VCaP (cell line): ENCODE data around the gene DLX3.

Experiments
- H3K27ac ChIP-seq: fragments of 450-650 bp; 2 replicates; pipeline ENCODE4 v1.5.1; 2017
- TF ChIP-seq, protein P1 (sequence below): fragments of 450-650 bp; conservative IDR thresholded peaks from 2 replicates; pipeline ENCODE4 v1.5.1; 2017; ENCODE audit warnings: mild to moderate bottlenecking, moderate library complexity

The DLX3 gene

DNA sequence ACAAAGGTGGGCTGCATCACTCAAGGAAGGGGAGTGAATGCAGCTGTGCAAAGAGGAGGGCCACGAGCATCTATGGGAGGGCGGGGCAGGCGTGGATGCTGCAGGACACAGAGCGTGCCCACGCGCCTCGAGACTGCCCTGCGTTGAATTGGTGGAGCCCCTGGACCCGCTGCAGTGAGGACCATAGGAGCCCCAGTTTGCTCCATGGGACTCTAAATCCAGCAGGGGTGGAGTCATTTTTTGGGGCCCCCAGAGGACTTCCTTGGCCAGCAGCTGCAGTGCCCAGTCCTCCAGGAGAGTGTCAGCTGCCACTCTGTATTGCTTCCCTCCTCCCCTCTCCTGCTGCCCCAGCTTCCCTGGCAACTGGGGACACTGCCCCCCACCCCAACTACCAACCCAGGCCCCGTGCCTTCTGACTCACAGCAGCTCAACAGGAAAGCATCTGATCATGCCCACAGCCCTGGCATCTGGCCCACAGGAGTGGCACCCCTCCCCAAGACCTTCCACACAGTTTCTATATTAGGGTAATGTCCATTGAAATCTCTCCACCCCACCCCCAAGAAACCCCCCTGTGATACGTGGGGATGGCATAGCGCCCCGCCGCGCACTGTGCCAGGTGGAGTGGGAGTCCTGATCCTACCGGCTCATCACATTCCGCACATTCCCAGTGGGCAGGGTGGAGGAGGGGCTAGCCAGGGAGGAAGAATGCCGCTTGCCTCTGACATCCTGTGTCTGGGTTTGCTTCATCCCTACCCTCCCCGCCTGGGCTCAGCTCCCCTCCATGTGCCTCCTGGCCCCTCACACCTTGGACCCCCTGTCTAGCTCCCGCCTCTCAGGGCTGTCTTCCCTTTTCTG, 33.1 kb upstream of the DLX3 start:
- TF ChIP-seq, protein P1, sequence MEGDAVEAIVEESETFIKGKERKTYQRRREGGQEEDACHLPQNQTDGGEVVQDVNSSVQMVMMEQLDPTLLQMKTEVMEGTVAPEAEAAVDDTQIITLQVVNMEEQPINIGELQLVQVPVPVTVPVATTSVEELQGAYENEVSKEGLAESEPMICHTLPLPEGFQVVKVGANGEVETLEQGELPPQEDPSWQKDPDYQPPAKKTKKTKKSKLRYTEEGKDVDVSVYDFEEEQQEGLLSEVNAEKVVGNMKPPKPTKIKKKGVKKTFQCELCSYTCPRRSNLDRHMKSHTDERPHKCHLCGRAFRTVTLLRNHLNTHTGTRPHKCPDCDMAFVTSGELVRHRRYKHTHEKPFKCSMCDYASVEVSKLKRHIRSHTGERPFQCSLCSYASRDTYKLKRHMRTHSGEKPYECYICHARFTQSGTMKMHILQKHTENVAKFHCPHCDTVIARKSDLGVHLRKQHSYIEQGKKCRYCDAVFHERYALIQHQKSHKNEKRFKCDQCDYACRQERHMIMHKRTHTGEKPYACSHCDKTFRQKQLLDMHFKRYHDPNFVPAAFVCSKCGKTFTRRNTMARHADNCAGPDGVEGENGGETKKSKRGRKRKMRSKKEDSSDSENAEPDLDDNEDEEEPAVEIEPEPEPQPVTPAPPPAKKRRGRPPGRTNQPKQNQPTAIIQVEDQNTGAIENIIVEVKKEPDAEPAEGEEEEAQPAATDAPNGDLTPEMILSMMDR: no peak
- H3K27ac ChIP-seq: no peak overlapping the region

DNA sequence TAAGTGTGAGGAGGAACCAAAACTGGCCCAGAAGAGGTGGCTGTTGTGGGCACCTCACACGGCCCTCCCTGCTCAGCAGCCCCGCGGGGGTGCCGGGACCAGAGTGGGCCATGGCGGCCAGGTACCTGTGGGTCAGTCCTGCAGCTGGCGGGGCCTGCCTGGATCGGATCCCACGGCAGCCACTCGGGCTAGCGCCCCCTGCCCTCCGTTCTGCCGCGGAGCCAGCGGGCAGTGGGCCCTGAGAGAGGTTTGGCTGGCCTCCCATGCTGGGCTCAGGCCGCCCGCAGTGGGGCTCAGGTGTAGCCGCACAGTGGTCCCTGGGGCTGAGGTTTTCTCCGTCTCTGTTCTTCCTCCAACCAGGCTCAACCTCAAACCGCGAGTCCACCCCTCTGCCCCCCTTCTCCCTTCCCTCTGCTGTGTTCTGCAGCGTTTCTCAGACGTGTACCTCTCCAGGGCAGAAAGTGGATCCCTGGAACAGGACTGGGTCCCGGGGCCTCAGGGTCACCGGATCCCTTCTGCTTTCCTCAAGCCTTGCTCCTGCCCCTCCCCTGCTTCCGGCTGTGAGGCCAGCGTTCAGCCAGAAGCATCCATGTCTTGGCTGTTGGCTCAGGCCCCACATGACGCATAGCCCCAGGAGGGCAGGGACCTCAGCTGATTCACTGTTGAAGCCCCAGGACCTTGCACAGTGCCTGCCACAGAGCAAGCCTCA, 32.3 kb upstream of the DLX3 start:
- TF ChIP-seq, protein P1: peak; percentile 69
- no peak overlapping the region; the same call in 1 of the 2 replicates for H3K27ac ChIP-seq

DNA sequence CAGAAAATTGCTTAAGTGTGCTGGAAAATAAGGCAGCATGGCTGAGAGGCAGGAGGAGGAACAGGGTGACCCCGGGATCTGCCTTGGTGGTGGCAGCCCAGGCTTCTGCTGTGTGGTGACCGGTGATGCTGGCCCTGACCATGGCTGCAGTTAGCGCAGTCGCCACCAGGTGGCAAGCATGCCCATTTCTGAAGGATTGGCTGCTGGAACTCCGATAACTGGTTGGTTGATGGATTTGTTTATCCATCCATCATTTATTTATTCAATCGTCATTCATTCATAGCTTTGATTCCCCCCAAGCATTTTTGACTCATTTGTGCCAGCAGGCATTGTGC, 31.8 kb upstream of the DLX3 start:
- H3K27ac ChIP-seq: no peak overlapping the region; the same call in 1 of the 2 replicates
- TF ChIP-seq, protein P1: peak; percentile 97

DNA sequence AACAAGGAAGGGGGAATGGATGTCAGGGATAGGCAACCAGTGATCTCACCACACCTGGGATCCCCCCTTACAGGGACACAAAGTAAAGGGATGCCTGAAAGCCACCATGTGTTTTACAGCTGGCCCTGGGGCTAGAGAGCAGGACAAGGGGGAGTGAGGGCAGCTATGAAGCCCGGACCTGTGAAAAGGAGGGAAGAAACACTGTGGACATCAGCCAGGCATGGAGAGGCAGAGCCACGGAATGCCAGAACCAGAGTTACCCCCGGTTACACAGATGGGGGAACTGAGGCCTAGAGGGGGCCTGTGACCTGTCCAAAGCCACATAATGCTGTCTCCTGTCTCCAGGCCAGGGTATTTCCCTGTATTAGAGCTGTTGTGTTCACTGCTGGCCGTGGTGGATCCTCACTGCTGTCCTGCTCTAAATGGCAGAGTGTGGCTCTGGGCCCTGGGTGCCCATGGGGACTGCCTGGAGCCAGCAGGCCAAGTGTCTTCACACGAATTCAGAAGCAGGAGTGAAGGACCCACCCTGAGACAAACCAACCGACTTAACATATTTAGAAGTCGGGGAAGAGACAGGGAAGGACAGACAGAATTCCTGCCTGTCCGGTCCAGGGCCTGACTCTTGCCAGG, 31.1 kb upstream of the DLX3 start:
- H3K27ac ChIP-seq: no peak overlapping the region; the same call in 1 of the 2 replicates
- TF ChIP-seq, protein P1: no peak

DNA sequence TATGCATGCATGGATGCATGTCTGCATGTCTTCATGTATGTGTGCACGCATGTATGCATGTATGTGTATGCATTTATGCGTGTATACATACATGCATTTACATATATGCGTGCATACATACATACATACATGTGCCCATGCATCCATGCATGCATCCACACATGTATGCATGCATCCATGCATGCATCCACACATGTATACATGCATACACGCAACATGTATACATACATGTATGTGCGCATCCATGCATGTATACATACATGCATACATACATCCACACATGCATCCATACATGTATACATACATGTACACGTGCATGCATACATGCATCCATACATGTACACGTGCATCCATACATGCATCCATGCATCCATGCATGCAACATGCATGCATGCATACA, 29.8 kb upstream of the DLX3 start:
- no peak overlapping the region for H3K27ac ChIP-seq
- TF ChIP-seq, protein P1: no peak

DNA sequence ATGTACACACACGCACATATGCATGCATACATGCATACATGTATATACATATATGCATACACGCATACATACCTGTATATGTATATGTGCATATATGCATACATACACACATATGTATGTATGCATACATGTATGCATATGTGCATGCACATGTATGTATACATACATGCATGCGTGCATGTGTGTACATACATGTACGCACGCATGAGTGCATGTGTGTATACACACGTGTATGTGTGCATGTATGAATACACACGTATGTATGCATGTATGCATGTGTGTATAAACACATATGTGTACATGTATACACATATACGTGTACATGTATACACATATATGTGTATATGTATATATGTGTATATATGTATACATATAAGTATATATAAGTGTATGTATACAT, 28.5 kb upstream of the DLX3 start:
- no peak overlapping the region for H3K27ac ChIP-seq
- TF ChIP-seq, protein P1: no peak

DNA sequence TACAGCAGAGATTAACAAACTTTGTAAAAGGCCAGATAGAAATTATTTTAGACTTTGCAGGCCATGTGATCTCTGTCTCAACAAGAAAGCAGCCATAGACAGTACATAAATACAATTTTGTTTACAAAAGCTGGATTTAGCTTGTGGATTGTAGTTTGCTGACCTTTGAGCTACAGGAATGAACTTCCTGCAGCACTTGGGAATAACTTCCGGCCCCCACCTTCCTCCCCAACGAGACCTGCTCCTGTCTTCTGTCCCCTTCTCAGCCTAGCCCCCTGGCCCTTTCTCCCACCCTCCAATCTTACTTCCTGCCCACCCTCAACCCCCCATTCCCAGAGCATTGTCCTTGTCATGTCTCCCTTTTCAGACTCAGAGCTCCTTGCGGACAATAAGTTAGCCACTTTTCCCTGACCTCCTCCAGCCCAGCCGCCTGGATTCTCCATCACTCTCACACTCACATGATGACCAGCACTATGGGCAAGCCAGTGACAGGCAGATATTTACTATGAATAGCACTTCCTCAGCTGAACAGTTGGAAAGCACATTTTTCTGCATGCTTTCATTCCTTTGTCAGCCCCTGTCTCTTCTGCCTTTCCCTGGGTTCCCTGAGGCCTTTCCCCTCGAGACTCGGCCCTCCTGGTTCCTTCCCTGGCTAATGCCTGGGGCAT, 27.6 kb upstream of the DLX3 start:
- TF ChIP-seq, protein P1: no peak
- H3K27ac ChIP-seq: no peak overlapping the region
